OCI-LY7 (cell line): Measurements from ENCODE around the gene TGFB1I1.
"Not testable (repeated sequence)": the region's sequence is repeated elsewhere in the genome, so short reads cannot be mapped to it uniquely, and the experiment has no call there.

Experiments
- CTCF ChIP-seq: fragments of 200-600 bp; sonication (generic); conservative IDR thresholded peaks from 2 replicates; pipeline ENCODE4 v1.5.1; 2014; ENCODE audit warnings: mild to moderate bottlenecking, antibody characterized with exemption, low read length, moderate library complexity, mixed read lengths
- EZH2phosphoT487 ChIP-seq: fragments of 200-600 bp; sonication (generic); IDR thresholded peaks from 2 replicates; pipeline ENCODE4 v1.6.1; 2018; ENCODE audit warnings: low read depth, borderline replicate concordance, mild to moderate bottlenecking, mixed run types, antibody characterized with exemption, low read length, moderate library complexity, mixed read lengths

DNA sequence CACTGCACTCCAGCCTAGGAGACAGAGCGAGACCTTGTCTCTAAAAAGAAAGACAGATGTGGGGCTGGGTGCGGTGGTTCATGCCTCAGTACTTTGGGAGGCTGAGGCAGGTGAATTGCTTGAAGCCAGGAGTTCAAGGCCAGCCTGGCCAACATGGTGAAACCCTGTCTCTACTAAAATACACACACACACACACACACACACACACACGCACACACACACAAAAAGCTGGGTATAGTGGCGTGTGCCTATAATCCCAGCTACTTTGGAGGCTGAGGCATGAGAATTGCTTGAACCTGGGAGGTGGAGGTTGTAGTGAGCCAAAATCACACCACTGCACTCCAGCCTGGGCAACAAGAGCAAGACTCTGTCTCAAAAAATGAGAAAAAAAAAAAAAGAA lies 12.1 kb downstream of the TGFB1I1 start:
- not testable (repeated sequence) for TF ChIP-seq CTCF, EZH2phosphoT487
